Medulla oblongata (tissue), 1 donor: ENCODE data around the gene ATP4B.

ENCODE experiments used
- DNase-seq: peaks from one replicate; pipeline ENCODE4 v3.0.0-alpha.2; 2015; ENCODE audit errors: extremely low spot score

ATP4B gene

DNA sequence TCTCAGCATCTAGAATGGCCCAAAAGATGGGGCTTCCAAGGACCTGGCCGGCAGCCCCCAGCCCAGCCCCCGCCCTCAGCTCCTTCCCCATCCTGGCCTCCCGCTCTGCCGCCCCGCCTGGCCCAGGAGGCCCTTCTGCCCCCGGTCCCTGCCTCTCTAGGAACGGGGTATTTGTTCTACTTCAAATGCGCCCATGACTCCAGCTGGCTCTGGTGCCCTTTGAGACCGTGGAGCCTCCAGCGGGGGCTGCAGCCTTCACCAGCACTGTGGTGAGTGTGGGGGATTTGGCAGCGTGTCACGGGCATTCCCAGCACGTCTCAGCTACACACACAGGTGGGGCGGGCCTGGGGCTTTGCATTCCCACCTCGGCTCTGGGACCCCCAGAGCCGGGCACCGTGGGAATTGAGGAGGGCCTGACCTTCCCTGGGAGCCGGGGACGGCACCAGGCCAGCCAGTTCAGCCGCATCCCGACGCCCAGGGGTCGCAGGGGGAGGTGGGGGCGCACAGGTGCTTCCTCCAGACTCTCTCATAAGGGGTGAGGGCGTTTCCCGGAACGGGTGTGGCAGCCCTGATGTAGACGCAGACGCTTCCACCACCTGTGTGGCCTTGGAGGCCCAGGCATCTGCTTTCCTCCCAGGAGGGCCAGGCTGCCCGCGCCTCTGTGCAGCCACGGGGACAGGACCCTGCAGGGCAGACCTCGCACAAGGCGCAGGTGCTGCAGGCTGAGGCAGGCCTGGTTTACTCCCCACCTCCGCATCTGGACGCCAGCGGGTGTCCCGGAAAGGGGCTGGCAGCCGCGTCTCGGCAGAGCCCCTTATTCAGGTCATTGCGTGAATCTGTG, 947 bp downstream of the ATP4B start:
- no peak for DNase-seq

GRCh38 chr13:113656003-113656588, 1.9 kb downstream of the ATP4B start:
- DNase-seq = no peak

- DNase-seq = no peak
Measured at GRCh38 chr13:113655346-113656002, 2.5 kb downstream of the ATP4B start.

DNA sequence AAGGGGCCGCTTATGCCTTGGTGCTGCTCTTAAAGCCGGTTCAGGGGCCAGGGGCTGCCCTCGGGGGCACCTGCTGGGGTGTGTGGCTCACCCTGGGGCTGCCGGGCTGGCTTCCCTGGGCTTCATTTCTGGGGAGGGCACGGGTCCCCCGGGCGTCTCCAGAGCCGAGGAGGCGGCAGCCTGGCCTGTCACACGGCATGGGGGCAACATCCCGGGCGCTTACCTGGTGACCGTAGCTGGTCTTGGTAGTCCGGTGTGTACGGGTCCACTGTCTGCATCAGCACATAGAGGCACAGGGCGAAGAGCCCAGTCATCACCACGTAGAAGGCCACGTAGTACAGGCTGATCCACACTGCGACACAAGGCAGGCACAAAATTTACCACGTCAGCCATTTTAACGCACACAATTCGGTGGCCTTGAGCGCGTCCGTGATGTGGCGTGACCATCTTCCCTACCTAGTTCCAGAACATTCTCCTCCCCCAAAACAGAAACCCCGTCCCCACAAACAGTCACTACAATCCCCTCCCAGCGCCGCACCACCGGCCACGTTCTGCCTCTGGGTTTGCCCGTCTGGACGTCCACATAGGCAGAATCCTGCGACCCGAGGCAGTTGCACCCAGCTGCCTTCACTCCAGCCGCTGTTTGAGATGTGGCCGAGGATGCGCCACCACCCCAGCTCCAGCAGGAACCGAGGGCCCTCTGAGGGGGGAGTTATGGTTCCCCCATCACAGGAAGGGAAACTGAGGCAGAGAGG, 3.2 kb downstream of the ATP4B start:
- DNase-seq = no peak

DNA sequence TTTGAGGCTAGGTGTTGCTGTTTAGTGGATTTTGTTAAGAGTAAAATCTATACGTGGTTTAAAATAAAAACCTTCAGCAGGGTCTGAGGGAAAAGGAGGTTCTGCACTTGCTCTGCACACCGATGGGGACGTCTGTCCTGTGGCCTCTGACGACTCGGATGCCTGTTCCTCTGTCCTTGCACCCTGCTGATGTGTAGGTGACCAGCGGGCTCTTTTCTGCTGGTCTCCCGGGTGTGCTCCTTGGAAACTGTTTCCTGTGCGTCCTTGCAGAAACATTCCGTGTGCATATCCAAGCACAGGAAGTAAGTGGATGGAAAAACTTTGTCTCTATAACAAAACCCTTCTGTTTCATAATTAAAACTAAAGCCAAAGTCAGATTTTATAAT, 3.8 kb downstream of the ATP4B start:
- DNase-seq = no peak

DNA sequence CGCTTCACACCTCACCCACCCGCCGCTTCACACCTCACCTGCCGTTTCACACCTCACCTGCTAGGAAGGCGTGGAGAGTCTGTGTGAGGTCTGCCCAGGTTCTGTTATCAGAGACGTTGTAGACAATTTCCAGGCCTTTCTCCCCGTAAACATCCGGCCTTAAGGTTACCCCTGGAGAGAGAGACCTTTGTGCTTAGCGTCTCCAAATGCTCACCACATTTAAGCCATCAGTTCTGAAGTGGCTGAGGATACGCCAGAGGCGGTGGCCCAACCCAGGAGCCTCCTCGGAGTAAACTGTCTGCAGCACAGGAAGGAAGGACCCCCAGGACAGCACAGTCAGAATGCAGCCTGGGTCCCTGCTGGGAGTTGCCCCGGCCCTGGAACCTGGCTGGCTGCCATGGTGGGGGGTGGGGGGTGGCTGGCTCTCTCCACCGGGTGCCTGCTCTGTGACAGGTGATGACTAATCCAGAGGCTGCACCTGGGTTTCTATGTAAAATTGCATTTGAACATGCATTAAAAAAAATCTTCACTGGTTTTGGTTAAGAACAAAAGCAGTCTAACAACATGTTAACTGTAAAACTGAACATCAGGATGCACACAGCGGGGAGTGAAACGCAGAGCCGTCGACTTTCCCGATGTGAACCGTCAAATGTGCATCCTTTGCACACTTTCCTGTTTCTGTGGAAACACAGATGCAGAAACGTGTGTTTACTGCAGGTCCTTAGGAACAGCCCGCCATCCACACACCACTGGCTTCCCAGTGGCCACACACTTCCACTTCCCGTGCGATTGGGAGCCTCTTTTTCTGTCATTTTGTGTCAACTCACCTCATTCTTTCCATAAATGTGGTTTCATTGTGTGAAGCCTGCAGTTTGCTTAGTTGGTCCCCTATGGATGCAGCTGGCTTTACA, 4.5 kb downstream of the ATP4B start:
- no peak for DNase-seq

- DNase-seq = no peak
Measured at GRCh38 chr13:113652404-113653263, 5.4 kb downstream of the ATP4B start.

GRCh38 chr13:113651511-113652403, 6.2 kb downstream of the ATP4B start:
- no peak for DNase-seq

DNA sequence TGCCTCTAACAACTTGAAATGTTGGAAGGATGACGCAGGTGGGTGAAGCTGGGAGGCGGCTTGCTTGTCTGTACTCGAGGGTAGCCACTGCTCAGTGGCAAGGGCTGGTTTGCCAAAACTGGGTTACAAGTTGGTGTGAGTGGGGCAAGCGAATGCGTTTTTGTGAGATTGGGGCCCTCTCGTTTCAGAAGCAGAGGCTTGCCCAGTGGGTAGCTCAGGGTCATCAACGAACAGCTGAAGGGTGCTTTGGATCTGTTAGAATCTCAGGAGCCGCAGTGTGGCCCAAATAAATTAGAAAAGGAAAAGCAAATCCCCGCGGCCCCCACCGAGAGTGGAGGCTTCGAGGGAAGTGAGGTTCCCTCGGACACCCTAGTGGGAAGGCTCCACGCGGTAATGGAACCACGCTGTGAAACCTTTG, 7.3 kb downstream of the ATP4B start:
- no peak for DNase-seq

DNA sequence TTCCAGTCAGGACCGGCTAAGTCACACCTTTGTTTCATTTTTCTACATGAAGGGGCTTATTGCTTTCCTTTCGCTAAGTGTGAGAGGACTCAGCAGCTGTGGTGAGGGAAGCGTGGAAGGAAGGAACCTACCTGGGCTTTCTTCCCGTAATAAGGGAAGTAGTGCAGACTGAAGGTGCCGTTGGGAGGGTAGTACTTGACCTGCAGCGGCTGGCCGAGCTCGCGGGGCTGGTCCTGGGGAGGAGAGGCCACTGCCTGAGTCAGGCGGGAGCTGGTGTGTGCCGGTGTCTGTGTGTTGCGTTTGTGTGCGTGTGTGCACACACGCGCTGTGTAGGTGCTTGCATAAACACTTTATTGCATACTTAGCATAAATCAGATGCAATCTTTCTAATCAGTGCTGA, 7.7 kb downstream of the ATP4B start:
- DNase-seq = no peak

DNA sequence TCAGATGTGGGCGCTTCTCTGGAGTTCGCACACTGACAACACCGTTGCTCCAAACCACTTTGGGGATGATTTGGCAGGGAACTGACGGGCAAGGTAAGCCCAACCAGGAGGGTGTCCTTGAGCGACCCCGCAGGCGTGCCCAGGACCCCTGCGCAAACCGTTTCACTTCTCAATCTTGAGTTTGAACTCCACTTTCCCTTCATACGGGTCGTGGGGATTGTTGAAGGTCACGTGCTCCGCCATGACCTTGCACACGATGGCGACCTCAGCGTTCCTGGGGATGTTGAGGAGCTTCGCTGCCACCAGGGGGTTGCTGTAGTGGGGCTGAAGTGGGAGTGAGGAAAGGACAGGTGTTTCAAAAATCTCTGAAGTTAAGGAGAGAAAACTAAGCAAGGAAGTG, 8.8 kb downstream of the ATP4B start:
- DNase-seq = no peak

GRCh38 chr13:113648216-113648610, 9.8 kb downstream of the ATP4B start:
- DNase-seq = no peak

DNA sequence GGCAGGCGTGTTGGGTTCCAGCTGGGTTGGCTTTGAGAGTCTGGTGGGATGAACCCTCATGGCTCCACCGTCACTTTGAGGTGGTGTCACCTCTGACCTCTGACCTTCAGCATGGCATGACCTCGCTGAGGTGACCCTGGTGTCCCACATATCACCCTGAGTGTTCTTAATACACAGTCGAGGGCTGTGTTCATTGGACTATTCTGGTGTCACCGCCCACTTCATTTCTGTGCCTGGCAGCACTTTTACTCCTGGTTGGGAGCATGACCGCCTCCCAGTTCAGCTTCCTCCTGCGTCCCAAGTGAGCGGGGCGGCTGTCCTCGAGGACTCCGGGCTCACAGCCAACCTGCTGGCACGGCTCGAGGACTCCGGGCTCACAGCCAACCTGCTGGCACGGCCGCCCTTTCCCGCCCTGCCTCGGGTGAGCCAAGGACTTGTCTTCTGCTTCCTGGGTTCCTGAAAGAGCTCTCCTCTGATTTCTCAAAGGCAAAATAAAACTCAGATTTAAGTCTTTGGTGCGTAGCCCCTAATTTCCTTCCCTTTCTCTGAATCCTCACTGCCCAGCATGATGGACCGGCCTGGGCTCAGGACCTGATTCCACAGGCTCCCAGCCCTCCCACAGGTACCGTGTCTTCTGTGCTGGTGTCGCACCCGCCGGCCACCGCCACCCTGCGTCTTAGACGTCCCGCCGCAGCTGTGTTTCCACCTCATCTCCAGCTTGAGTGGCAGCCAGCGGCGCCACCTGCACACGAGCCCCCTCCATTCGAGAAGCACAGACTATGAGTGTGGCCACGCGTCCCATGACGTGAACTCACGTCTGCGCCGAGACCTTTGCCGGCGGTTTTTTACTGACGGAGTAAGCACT, 10.4 kb downstream of the ATP4B start:
- peak; percentile 93 for DNase-seq

- DNase-seq = no peak
Measured at GRCh38 chr13:113646921-113647340, 11.1 kb downstream of the ATP4B start.

DNA sequence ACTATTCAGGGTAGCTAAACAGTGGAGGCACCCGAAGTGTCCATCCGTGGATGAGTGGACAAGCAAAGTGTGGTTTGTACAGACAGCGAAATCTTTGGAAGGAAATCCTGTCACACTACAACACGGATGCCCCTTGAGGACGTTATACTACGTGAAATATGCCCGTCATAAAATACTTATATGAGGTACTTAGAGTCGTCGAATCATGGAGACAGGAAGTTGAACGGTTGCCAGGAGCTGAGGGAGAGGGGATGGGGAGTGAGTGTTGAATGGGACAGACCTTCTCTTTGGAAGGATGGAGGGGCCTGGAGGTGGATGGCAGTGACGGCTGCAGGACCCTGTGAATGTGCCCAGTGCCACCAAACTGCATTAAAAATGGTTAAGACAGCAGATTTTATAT, 11.6 kb downstream of the ATP4B start:
- no peak for DNase-seq

DNA sequence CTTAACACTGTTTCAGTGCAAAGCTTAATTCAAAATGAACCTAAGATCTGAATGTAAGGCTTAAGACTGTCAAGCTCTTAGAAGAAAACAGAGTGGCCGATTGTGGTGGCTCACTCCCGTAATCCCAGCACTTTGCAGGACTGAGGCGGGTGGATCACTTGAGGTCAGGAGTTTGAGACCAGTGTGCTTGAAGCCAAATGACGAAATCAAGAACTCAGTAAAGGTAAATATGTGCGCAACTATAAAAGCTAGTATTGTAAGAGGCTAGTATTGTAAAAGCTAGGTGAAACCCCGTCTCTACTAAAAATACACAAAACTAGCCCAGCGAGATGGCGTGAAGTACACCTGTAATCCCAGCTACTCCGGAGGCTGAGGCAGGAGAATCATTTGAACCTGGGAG, 12.7 kb downstream of the ATP4B start:
- no peak for DNase-seq

DNA sequence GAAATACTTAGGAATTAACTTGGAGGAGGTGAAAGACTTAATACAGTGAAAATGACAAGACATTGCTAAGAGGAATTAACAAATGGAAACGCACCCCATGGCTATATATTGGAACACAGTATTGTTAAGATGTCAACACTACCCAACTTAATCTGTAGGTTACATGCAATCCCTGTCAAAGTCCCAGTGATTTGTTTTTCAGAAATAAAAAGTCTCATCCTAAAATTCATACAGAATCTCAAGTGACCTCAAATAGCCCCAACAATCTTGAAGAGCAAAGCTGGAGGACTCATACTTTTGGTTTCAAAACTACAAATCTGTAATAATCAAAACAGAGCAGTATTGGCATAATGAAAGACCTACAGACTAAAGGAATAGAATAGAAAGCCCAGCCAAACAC, 13.2 kb downstream of the ATP4B start:
- DNase-seq = no peak

DNA sequence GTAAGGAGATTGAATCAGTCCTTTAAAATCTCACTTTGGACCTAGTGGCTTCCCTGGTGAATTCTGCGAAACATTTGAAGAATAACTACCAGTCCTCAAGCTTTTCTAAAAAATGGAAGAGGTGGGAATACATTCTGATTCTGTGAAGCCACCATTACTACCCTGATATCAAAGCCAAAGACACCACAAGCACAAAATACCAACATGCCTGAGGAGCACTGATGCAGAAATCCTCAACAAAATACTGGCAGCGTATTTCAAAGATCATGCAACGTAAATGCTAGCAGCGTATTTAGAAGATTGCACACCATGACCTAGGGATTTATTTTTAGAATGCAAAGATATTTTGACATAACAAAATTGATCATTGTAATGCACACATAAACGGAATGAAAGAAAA, 14.4 kb downstream of the ATP4B start:
- DNase-seq = no peak
